Choroid plexus epithelial cell (primary cell): ENCODE measurements around the gene TRIM49D1.
A peak's percentile ranks its signal among the peaks of the same experiment; 100 is the strongest.
"Not testable (repeated sequence)": the region's sequence is repeated elsewhere in the genome, so short reads cannot be mapped to it uniquely, and the experiment has no call there.

Experiments used
- DNase-seq: peaks from one replicate; pipeline ENCODE4 v3.0.0-alpha.2; 2010; ENCODE audit warnings: low read depth
- H3K4me3 ChIP-seq: 2 replicates; pipeline ENCODE4 v1.5.1; 2011; ENCODE audit warnings: low read depth, mild to moderate bottlenecking, control low read depth, low read length, moderate library complexity
- TF ChIP-seq, protein P1 (sequence below): conservative IDR thresholded peaks from 2 replicates; pipeline ENCODE4 v1.5.1; 2011; ENCODE audit warnings: low read depth, mild to moderate bottlenecking, control low read depth, inconsistent platforms, low read length, moderate library complexity

TRIM49D1 gene, protein sequence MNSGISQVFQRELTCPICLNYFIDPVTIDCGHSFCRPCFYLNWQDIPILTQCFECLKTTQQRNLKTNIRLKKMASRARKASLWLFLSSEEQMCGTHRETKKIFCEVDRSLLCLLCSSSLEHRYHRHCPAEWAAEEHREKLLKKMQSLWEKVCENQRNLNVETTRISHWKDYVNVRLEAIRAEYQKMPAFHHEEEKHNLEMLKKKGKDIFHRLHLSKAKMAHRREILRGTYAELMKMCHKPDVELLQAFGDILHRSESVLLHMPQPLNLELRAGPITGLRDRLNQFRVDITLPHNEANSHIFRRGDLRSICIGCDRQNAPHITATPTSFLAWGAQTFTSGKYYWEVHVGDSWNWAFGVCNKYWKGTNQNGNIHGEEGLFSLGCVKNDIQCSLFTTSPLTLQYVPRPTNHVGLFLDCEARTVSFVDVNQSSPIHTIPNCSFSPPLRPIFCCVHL

DNA sequence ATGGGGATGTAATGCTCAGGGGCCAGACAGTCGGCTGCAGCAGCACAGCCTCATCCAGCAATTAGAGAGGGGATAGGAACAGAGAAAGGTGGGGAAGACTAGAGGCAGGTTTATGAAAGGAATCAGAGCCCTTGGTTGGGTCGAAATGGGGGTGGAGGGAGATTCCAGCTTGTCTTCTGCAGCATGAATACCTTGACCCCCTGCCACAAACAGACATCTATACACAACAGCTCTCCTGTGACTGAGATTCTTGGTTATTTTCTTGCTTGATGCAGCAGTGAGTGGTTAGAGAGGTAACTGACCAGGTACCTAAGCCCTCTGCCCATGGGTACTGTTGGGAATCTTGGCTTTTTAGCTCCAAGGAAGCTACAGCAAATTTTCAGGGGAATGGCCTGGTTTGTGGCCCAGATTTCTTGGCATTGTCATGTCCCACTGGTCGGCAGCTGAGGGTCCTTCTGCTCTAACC lies at the start of gene TRIM49D1:
TSS of gene TRIM49D1 (minus strand) at position 51 of the 466 bp plus-strand sequence. CDS start 4,535 bp downstream, outside the sequence.
- TF ChIP-seq, protein P1, sequence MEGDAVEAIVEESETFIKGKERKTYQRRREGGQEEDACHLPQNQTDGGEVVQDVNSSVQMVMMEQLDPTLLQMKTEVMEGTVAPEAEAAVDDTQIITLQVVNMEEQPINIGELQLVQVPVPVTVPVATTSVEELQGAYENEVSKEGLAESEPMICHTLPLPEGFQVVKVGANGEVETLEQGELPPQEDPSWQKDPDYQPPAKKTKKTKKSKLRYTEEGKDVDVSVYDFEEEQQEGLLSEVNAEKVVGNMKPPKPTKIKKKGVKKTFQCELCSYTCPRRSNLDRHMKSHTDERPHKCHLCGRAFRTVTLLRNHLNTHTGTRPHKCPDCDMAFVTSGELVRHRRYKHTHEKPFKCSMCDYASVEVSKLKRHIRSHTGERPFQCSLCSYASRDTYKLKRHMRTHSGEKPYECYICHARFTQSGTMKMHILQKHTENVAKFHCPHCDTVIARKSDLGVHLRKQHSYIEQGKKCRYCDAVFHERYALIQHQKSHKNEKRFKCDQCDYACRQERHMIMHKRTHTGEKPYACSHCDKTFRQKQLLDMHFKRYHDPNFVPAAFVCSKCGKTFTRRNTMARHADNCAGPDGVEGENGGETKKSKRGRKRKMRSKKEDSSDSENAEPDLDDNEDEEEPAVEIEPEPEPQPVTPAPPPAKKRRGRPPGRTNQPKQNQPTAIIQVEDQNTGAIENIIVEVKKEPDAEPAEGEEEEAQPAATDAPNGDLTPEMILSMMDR: no peak
- no peak within 1 kb of the TSS for H3K4me3 ChIP-seq
- no peak for DNase-seq

DNA sequence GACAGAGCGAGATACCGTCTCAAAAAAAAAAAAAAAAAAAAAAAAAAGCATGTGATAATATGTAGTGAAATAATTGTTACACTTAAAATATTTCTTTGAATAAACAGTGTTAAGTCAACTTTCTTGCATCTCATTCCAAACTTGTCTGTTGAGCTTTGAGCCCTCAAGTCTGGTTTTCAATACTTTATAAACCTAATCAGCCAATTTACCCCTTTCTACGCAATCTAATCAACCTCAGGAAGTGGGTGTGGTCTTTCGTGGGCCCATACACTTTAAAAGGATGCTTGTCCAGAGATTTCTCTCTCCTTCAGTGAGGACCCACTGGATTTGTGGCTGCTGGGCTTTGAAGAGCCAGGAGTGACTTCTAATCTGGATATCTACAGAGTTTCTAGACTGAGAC lies 43.7 kb upstream of the TRIM49D1 start, which contains the start of gene TRIM64:
TSS of gene TRIM64 (plus strand) at position 301 of the 400 bp plus-strand sequence. CDS start 2,467 bp downstream, outside the sequence.
- DNase-seq: not testable (repeated sequence)

DNA sequence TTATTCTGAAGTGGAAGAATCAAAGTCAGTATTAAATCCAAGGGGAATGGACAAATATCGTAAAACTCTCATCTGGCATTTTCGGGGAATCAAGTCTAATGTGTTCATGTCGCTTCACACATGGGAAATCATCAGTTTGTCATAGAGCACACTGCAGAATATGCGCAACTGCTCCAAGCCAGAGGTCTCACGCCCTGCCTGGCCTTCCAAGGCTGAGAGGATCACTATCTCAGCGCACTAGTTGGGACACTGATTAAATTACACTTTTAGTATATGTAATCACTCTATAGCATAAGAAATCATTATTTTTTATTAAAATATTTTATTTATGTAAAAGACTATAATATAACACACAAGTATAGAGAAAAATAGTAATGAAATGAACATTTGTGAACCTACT lies 38.8 kb upstream of the TRIM49D1 start:
- H3K4me3 ChIP-seq, DNase-seq: not testable (repeated sequence)

More for the DNA sequence above, 43.7 kb upstream of the TRIM49D1 start, which contains the start of gene TRIM64:
- not testable (repeated sequence) for H3K4me3 ChIP-seq

DNA sequence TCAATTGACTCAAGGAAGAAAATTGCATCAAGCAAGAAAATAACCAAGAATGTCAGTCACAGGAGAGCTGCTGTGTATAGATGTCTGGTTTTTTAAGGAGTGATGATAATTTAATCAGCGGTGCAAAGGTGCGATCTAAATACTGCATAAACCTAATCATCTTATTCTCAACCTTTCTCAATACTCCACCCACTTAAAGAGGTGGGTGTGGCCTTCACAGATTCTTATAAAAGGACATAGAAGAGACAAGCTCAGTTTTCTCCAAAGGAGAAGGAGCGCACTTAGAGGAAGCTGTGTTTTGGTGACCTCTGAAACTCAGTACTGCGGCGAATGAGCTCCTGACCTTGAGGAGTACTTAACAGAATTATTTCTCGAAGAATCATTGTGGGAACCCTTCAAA lies 1.7 kb upstream of the TRIM49D1 start, which contains the start of gene TRIM49D2:
TSS of gene TRIM49D2 (plus strand) at position 301 of the 400 bp plus-strand sequence. CDS start 2,698 bp downstream, outside the sequence.
- DNase-seq, H3K4me3 ChIP-seq: not testable (repeated sequence)

DNA sequence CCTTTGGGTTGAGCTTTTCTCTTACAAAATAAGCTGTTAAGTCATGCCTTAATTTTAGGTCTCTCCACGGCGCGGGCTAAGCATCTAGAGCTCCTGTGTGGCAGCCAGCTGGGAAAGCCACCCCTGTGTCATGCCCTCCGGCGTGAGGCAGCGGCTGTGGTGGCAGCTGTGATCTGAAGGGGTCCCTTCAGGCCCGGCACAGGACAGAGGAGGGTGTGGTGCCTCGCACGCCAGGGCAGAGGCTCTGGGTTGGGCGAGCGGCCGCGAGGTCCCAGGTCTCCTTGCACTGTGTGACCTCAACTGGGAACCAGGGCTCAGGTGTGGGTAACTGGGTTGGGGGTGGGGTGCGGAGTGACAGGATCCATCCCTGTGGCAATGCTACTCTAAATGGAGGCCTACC lies 21.2 kb downstream of the TRIM49D1 start:
- H3K4me3 ChIP-seq, DNase-seq: not testable (repeated sequence)

DNA sequence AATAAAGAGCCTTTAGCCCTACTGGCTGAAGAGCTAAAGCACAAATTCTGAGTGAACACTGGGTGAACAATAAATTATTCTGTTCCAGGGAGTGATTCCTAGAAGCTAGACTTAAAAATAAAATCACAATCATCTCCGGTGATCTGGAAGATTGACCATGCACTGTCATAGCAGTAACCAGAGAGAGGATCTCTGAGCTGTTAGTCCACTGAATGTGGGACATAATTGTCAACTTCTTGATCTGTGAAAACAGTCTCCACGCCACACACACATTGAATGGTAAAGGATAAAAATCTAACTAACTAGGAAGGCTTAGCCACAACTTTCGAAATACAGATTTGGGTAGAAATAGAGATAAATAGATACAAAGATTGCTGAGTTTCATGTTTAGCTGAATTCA lies 28.8 kb downstream of the TRIM49D1 start:
- not testable (repeated sequence) for DNase-seq, H3K4me3 ChIP-seq

DNA sequence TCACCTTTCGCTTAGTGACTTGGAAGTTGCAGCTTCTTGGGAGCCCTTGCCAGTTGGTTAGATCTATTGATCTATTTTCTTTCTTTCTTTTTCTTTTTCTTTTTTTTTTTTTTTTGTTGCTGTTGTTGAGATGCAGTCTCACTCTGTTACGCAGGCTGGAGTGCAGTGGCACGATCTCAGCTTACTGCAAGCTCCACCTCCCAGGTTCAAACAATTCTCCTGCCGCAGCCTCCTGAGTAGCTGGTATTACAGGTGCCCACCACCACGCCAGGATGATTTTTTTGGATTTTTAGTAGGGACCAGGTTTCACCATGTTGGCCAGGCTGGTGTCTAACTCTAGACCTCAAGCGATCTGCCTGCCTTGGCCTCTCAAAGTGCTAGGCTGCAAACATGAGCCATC lies 44.5 kb downstream of the TRIM49D1 start:
- not testable (repeated sequence) for H3K4me3 ChIP-seq, DNase-seq

DNA sequence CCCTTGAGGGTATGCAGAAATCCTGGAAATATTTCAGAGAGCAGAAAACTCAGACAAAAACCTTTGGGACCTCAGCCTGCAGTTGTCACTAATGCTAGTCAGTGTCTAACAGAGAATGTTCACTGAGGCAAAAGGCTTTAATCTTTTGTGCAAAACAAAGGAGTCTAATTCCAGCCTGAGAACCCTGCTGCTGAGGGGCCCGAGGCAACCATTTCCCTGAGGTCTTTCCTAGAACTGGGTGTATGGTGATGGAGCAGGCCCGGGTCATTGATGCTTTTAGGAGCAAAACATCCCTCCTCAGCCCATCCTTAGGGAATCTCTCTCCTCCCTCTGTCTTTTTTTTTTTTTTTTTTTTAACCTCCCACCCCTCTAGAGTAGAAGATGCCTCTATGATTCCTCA lies 49.5 kb downstream of the TRIM49D1 start:
- H3K4me3 ChIP-seq, DNase-seq: not testable (repeated sequence)

DNA sequence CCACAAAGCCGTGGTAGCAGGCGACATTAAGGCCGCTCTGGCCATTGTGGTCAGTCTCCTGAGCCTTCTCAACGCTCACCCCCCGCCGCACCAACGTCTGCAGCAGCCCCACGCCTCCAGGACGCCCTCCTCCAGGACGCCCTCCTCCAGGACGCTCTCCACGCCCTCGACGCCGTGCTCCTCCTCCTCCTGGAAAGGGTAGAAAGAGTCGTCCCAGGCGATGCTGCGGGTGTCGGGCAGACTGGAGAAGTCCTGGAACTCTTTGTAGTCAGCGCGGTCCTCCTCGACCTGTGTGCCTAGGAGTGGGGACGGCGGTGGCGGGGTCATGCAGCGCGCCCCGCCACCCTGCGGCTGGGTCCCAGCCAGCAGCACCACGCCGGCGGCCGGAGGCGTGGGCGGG lies 56.8 kb downstream of the TRIM49D1 start:
- H3K4me3 ChIP-seq, DNase-seq: not testable (repeated sequence)

DNA sequence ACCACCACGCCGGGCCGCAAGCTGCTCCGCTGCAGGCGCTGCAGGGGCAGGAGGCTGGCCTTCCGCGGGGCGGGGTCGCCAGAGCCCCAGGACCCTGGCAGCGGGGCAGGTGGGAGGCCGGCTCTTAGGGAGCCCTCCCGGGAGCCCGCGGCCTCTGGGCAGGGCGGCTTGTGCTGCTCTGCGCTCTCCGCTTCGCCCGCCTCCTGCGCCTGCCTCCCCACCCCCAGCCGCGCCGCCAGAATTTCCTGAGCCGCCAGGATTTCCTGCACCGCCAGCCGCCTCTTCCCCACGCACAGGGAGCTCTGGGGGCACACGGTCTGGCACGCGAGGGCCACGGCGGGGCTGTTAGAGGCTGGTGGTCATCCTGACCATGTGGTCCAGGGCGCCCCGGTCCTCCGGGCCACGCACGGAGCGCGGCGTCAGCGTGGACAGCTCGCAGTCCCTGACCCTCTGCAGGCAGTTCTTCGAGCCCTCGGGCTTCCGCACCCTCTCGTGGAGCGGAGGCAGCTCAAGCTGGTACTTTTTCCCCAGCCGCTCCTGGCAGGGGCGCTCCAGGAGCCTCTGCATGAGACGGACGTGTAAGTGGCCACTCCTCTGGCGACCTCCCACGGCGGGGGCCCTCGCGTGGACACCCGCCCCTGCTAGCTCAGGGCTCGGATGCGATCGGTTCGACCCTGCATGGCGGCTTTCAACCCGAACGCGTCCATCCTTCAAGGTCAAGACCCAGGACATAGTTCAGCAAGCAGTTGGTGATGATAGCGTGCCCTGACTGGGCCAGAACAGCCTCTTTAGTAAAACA lies 57.9 kb downstream of the TRIM49D1 start:
- peak overlapping the region; percentile 17 for H3K4me3 ChIP-seq
- not testable (repeated sequence) for DNase-seq
